ENCODE data around the gene SND1.
"Not testable (repeated sequence)": the region's sequence is repeated elsewhere in the genome, so short reads cannot be mapped to it uniquely, and the experiment has no call there.

SND1 gene

GRCh38 chr7:127810696-127811660 lies 159.0 kb downstream of the SND1 start:
- no peak for DNase-seq

GRCh38 chr7:127812540-127812939 lies 160.5 kb downstream of the SND1 start:
- DNase-seq = no peak

GRCh38 chr7:127813991-127814541 lies 162.1 kb downstream of the SND1 start:
- DNase-seq = no peak

DNA sequence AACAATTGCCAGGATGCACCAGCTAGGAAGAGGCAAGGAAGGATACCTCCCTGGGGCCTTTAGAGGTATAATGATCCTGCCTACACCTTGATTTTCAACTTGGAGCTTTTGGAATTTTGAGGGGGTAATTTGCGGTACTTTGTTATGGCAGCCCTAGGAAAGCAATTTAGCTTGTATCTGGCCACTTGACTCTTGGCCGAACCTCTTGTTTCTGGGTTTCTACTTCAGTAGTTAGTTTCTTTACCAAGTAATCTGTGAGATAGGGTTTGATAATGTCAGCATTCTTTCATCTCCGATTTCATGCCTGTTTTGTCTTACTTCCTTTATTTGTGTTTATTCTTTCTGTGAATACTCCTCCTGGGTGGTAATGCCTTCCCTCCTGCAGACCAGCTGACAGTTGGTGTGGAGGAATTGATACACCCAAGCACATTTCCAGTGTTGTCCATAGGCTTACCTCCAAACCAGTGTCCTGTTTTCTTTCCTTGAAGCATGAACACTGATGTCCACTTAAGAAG lies 163.7 kb downstream of the SND1 start:
- DNase-seq = no peak

DNA sequence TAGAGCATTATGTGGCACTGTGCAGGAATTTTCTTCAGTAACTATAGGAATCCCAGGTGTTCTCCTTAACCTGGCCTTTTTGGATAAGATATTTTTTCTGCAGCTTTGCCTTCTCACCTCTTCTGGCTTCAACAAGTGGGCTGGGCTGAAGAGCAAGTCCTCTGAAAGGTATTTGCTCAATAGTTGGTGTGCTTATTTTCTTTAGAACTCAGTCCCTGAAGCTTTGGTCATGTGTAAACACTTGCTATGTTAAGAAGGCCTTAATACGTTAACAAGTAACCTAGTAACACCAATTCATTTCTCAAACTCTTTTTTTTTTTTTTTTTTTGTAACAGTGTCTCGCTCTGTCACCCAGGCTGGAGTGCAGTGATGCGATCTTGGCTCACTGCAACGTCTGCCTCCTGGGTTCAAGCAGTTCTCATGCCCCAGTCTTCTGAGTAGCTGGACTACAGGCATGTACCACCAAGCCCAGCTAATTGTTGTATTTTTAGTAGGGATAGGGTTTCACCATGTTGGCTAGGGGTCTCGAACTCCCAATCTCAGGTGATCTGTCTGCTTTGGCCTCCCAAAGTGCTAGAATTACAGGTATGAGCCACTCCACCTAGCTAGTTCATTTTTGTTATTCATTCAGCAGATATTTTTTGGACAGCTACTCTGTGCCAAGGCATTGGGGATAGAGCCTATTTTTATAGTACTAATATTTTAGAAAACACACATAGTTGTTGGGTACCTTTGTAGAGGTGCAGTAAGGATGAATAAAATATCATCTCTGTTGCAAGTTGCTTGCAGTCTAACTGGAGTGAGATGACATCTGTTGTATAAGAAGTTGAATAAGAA lies 164.6 kb downstream of the SND1 start:
- DNase-seq = no peak

GRCh38 chr7:127817466-127817865 lies 165.5 kb downstream of the SND1 start:
- no peak for DNase-seq

- DNase-seq = no peak
These were observed 166.3 kb downstream of the SND1 start for GRCh38 chr7:127818306-127818705.

GRCh38 chr7:127819975-127820731 lies 168.2 kb downstream of the SND1 start:
- no peak for DNase-seq

DNA sequence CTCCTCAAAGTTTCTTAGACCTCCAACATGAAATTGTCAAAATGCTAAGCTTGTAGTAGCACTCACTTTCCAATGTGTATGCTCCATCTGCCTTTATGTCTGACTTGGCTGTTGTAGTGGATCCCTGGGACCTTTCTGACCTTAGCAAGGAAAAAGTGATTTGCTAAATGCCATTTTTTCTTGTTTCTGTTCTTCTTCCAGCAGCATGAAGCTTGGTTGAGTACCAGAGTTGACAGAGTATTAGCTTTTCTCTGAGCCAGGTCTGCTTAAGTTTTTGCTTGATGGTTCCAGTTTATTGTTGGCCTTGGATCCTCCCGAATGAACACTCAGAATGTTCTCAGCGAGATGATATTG lies 168.7 kb downstream of the SND1 start:
- no peak for DNase-seq

DNA sequence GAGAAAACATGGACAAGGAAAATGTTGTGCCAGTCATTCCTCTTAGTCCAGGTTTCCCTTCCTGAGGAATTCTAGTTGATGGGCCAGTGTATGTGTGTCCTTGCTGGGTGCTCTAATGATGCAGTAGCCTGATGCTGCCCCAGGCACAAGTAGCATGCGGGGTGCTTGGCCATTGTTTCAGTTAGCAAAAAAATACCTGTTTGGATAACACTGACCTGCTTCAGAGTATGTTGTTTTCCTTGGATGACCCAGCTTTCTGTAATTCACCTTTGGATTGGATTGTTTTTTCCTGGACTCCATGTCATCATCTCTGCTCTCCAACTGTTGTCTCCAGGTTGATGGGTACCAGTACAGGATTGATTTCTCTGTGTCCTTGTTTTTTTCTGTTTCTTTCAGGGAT lies 169.2 kb downstream of the SND1 start:
- DNase-seq = no peak

DNA sequence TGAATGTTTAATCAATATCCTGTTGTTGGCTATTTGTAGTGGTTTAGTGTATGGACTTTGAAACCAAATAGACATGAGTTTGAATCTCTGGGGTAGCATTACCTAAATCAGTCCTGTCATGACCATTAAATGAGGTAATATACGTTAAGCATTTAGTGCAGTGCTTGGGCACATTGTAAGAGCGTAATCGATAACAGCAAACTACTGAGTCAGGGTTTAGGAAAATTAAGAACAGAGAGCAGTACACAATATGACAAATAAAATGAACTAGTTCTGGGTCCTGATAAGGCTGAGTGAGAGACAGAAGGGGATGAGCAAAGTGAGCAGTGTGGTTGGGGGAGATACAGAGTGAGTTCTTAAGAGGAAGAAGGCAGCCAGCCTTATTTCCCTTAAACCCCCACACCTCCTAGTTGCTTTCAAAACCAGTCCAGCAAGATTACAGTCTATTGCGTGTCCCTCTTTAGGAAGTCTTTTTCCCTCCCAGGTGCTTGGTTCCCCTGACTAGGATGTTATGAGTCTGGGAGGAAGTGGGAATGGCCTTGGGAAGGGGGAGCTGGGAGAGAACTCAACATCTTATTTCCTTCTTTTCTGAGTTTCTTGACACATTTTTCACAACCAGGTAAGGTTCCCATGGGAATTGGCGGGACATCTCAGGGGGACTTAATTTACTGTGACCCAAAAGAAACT lies 171.0 kb downstream of the SND1 start:
- DNase-seq = no peak

DNA sequence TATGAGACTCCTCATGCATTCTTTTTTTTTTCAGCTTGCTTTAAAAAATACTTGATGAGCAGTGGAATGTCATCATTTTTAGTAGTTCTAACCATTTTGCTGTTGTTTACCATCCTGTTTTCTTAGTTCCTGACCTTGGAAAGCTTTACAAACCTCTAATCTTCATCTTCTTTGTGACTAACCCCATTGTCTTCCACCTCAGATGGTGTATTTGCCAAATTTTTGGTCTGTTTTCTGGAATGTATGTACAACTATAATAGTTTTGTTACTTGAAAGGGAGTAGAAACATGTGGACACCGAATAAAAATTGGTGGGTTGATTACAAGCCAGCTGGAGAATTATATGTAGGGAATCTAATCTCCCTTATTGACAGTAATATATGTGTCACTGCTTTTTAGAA lies 172.7 kb downstream of the SND1 start:
- DNase-seq = no peak

DNA sequence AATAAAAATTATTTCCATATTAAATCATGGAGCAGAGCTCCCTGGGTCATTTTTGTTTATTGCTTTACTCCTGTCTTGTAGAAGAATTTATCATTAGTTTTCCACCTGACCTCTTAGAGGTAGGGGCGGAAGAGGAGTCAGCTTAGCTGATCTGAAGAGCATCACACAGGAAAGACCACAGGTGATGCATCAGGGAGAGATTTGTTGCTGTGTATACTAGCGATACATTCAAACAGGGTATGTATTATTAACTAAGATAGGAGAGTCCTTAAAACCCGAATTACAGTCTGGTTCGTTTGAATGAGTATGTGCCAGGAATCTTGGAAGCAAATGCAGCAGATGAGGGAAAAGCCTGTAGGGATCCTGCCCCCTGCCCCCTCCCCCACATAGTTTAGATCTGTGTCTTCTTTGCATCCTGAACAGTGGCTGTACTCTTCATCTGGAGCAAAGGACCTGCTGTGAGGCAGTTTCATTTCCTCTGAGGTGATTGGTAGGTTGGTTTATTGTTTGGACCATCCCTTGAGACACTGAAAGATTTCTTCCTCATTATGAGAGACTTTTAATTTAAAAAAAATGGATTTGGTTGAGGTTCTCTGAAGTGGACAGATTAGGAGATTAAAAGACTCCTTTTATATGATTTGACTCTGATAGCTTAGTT lies 177.0 kb downstream of the SND1 start:
- no peak for DNase-seq

GRCh38 chr7:127831318-127832219 lies 179.6 kb downstream of the SND1 start:
- DNase-seq = no peak

GRCh38 chr7:127832592-127832991 lies 180.6 kb downstream of the SND1 start:
- DNase-seq = no peak

- no peak for DNase-seq
These were observed 181.6 kb downstream of the SND1 start for GRCh38 chr7:127833641-127834040.

- DNase-seq = no peak
These were observed 183.7 kb downstream of the SND1 start for GRCh38 chr7:127835679-127836078.

DNA sequence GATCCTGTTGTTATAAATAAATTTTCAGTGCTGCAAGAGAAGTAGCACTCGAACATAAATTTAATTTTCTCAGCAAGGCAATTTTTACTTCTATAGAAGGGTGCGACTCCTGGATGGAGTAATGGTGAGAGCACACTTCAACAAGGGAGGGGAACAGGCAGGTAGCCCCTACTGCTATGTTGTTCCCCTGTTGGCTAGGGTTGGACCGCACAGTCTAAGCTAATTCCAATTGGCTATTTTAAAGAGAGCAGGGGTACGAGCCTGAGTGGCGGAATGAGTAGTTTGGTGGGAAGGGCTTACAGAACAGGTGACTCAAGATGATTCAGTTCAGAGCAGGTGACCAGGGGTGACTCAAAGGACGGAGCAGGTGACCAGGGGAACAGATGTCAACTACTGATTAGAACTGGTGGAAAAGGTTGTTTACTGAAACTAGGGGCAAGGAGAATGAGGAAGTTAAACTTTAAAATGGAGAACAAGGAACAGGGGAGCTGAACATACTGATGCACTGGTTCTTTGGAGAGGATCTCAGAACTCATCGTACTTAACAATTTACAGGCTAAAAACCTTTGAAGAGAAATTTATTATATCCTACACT lies 185.9 kb downstream of the SND1 start:
- not testable (repeated sequence) for DNase-seq

DNA sequence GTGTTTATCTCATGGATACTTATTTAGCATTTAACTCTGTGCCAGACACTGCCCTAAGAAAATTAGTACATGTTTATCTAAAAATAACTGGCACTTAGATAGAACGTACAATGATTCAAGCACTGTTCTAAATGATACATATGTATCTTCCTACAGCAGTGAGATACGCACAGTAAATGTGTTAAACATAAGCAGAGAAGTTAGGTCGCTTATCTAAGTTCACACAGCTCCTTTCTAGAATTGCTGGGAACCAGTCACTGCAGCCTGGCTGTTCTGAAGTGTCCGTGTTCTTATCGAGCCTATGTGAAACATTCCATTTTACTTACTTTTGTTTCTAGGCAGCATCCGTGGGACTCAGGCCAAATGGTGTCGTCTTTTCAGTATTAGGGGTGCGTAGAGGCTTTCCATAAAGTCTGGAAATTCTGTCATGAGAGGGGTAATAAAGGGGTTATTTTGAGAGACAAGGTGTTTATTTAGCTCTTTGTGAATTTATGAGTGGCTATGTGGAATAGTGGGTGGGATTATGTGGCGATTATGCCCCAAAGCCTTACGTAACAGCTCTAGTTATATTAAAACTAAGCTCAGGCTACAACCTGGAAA lies 186.9 kb downstream of the SND1 start:
- no peak for DNase-seq
